Hepatocyte (in vitro differentiated cells): ENCODE results near the gene AP4E1. TPM values are rescaled to one million over a fixed set of nuclear protein-coding genes. Genes with fewer than 3 reads are reported as not detected.
"Not testable (repeated sequence)": the region's sequence is repeated elsewhere in the genome, so short reads cannot be mapped to it uniquely, and the experiment has no call there.

Source experiments
- DNase-seq: peaks from one replicate; pipeline ENCODE4 v3.0.0-alpha.2; 2016; ENCODE audit warnings: low spot score
- H2AFZ ChIP-seq: fragments of 200-600 bp; sonication (generic); 2 replicates; pipeline ENCODE4 v1.6.0; 2016; ENCODE audit warnings: antibody characterized with exemption, mild to moderate bottlenecking
- H3K27ac ChIP-seq: fragments of 200-600 bp; sonication (generic); 2 replicates; pipeline ENCODE4 v1.5.1; 2016; ENCODE audit warnings: mild to moderate bottlenecking
- H3K27me3 ChIP-seq: fragments of 200-600 bp; sonication (generic); 2 replicates; pipeline ENCODE4 v1.6.1; 2016
- H3K36me3 ChIP-seq: fragments of 200-600 bp; sonication (generic); replicated peaks from 2 replicates; pipeline ENCODE4 v1.5.1; 2016; ENCODE audit warnings: low read depth; ENCODE audit not compliant: insufficient read depth
- H3K4me1 ChIP-seq: fragments of 200-600 bp; sonication (generic); 2 replicates; pipeline ENCODE4 v1.5.1; 2016; ENCODE audit warnings: mild to moderate bottlenecking, moderate library complexity; ENCODE audit not compliant: insufficient read depth
- H3K4me2 ChIP-seq: fragments of 200-600 bp; sonication (generic); 2 replicates; pipeline ENCODE4 v1.6.0; 2016
- H3K4me3 ChIP-seq: fragments of 200-600 bp; sonication (generic); 2 replicates; pipeline ENCODE4 v1.5.1; 2016; ENCODE audit warnings: mild to moderate bottlenecking
- H3K79me2 ChIP-seq: fragments of 200-600 bp; sonication (generic); 2 replicates; pipeline ENCODE4 v1.6.0; 2017; ENCODE audit warnings: mild to moderate bottlenecking
- H3K9me2 ChIP-seq: fragments of 200-600 bp; sonication (generic); replicated peaks from 2 replicates; pipeline ENCODE4 v1.6.0; 2017; ENCODE audit warnings: mild to moderate bottlenecking; ENCODE audit not compliant: insufficient read depth
- H3K9me3 ChIP-seq: fragments of 200-600 bp; sonication (generic); 2 replicates; pipeline ENCODE4 v1.5.1; 2016; ENCODE audit warnings: low read depth, mild to moderate bottlenecking
- H4K20me1 ChIP-seq: fragments of 200-600 bp; sonication (generic); 2 replicates; pipeline ENCODE4 v1.6.0; 2016; ENCODE audit warnings: mild to moderate bottlenecking; ENCODE audit not compliant: insufficient read depth, poor library complexity, severe bottlenecking
- EZH2 ChIP-seq: fragments of 200-600 bp; sonication (generic); IDR thresholded peaks from 2 replicates; pipeline ENCODE4 v1.6.1; 2016; ENCODE audit warnings: antibody characterized with exemption, mild to moderate bottlenecking, borderline replicate concordance
- EZH2phosphoT487 ChIP-seq: fragments of 200-600 bp; sonication (generic); IDR thresholded peaks from one replicate; pipeline ENCODE4 v1.6.1; 2018; ENCODE audit warnings: antibody characterized with exemption, mild to moderate bottlenecking, low read depth, moderate library complexity; ENCODE audit not compliant: unreplicated experiment, severe bottlenecking
- WGBS: methylation state at CpG from one replicate; pipeline ENCODE4 v1.1.6; 2016; ENCODE audit warnings: low lambda C conversion rate; ENCODE audit errors: missing lambda C conversion rate; 5-methylcytosine and 5-hydroxymethylcytosine counted together
- polyA plus RNA-seq: library from polyadenylated mRNA; unstranded; fragments of >200 nt; fragmentation: Nextera tagmentation; extraction: Ambion mirVana; gene quantifications from 2 replicates; pipeline ENCODE4 v1.2.1, GENCODE V29; 2016
- total RNA-seq: library from RNA; depleted of rRNA; stranded (reverse); fragments of >200 nt; gene quantifications from 2 replicates; pipeline ENCODE4 v1.2.3, GENCODE V29; 2014
- TF ChIP-seq, protein P1 (sequence below): fragments of 200-600 bp; sonication (generic); IDR thresholded peaks from 2 replicates; pipeline ENCODE4 v1.5.1; 2016; ENCODE audit warnings: antibody characterized with exemption, mild to moderate bottlenecking; ENCODE audit not compliant: poor library complexity

AP4E1 gene
- total and polyA plus RNA-seq, 2 experiments from 2014 or later: 1.4 to 12.4 TPM

GRCh38 chr15:51025454-51025846, 117.0 kb downstream of the AP4E1 start:
- Histone ChIP-seq H3K27ac (no peak overlapping the region), H3K9me2 (no peaks in the 10 kb centered on the region), H3K4me1 (no peaks in the 10 kb centered on the region), H3K79me2 (no peaks in the 10 kb centered on the region), H3K27me3 (no peaks in the 10 kb centered on the region), H4K20me1 (no peaks in the 10 kb centered on the region), H3K9me3 (no peaks in the 10 kb centered on the region), H2AFZ (no peak overlapping the region), H3K4me3 (no peak overlapping the region), H3K36me3 (no peaks in the 10 kb centered on the region), H3K4me2 (no peak overlapping the region)
- TF ChIP-seq EZH2phosphoT487 (no peak), EZH2 (no peak)
- TF ChIP-seq, protein P1, sequence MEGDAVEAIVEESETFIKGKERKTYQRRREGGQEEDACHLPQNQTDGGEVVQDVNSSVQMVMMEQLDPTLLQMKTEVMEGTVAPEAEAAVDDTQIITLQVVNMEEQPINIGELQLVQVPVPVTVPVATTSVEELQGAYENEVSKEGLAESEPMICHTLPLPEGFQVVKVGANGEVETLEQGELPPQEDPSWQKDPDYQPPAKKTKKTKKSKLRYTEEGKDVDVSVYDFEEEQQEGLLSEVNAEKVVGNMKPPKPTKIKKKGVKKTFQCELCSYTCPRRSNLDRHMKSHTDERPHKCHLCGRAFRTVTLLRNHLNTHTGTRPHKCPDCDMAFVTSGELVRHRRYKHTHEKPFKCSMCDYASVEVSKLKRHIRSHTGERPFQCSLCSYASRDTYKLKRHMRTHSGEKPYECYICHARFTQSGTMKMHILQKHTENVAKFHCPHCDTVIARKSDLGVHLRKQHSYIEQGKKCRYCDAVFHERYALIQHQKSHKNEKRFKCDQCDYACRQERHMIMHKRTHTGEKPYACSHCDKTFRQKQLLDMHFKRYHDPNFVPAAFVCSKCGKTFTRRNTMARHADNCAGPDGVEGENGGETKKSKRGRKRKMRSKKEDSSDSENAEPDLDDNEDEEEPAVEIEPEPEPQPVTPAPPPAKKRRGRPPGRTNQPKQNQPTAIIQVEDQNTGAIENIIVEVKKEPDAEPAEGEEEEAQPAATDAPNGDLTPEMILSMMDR: no peak
- no peak for DNase-seq
- 86% methylated on average over 3 of the region's 3 CpGs for WGBS

DNA sequence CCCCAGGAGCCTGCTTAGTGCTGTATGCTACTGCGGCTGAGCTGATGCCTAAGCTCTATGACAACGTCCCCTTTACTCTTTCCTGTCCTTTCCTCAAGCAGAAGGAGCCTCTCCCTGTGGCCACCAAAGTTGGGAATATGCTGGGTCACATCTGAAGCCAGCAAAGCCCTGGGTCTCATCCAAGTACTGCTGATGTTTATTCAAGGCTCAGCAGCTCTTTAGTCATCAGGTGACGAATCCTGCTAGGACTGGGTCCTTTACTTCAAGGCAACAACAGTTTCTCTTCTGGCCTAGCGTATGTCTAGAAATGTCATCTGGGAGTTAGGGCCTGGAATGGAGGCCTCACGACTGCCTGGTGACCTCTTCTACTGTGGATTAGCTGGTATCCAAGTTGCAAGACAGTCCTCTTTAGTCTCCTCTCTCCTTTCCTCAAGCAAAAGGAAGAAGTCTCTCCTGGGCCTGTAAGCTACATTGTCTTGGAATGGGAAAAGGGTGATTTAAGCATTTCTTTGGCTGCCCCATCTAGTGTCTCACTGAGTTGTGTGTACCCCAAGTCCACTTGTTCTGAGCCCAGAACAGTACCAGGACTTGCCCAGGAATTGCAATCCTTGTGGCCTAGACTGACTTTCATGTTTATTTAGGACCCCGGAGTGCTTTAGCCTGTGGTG, 122.3 kb downstream of the AP4E1 start:
- no peaks in the 10 kb centered on the region for H3K9me3 ChIP-seq
- no peak for TF ChIP-seq EZH2
- TF ChIP-seq, protein P1: no peak
- TF ChIP-seq EZH2phosphoT487: no peak
- H3K4me3 ChIP-seq: no peak overlapping the region
- DNase-seq: no peak
- no peaks in the 10 kb centered on the region for H3K9me2 ChIP-seq
- H3K4me1 ChIP-seq: no peaks in the 10 kb centered on the region
- H3K4me2 ChIP-seq: no peak overlapping the region
- no peaks in the 10 kb centered on the region for H4K20me1 ChIP-seq
- 88% methylated on average over 6 of the region's 6 CpGs for WGBS
- H3K79me2 ChIP-seq: no peaks in the 10 kb centered on the region
- H3K27me3 ChIP-seq: no peaks in the 10 kb centered on the region
- no peak overlapping the region for H2AFZ ChIP-seq
- peak overlapping the region; percentile 34 for H3K27ac ChIP-seq
- no peaks in the 10 kb centered on the region for H3K36me3 ChIP-seq

- H3K9me3 ChIP-seq, H3K27ac ChIP-seq, H3K4me1 ChIP-seq, H3K36me3 ChIP-seq, H4K20me1 ChIP-seq, H3K9me2 ChIP-seq, H2AFZ ChIP-seq, H3K79me2 ChIP-seq, H3K4me3 ChIP-seq, H3K4me2 ChIP-seq, H3K27me3 ChIP-seq, DNase-seq: not testable (repeated sequence)
- WGBS: 98% methylated on average over 13 of the region's 13 CpGs
These were observed 129.0 kb downstream of the AP4E1 start for GRCh38 chr15:51037474-51037873.

DNA sequence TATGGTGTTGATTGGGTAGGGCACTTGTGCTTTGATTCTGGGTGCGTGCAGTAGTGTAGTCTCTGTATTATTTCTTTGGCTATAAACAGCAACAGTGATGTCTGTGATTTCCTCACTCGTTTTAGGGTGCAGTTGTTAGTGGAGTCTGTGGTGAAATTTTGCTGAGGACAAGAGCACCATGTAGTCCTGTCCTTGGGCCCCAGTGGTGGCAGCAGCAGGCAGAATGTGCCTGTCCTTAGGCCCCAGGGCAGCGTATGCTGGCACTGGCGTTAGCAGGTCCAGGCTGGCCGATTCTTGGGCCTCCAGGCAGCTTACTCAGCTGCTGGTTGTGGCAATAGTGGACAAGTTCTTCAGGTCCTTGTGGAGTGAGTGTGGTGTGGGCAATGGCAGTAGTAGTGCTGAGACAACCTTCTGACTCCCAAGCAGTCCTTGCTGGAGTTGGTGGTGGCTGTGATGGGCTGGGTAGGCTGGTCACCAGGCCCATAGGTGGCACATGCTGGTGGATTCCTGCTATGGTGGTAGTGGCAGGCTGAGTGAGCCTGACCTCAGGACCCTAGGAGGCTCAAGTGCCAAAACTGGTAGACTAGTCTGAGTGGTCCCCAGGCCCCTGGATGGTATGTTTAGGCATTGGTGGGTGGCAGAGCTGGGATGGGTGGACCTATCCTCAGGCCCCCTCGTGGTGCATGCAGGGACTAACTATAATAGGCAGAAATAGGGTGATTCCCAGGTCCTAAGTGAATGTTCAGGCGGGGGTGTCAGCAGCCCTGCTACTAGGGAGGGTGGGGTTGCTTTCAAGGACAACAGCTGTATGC, 129.9 kb downstream of the AP4E1 start:
- no peaks in the 10 kb centered on the region for H3K36me3 ChIP-seq
- H2AFZ ChIP-seq: no peak overlapping the region
- no peak overlapping the region for H3K4me2 ChIP-seq
- no peaks in the 10 kb centered on the region for H3K9me2 ChIP-seq
- H3K4me1 ChIP-seq: no peaks in the 10 kb centered on the region
- 91% methylated on average over 7 of the region's 7 CpGs for WGBS
- no peaks in the 10 kb centered on the region for H3K9me3 ChIP-seq
- no peaks in the 10 kb centered on the region for H3K79me2 ChIP-seq
- TF ChIP-seq EZH2: no peak
- TF ChIP-seq, protein P1: no peak
- TF ChIP-seq EZH2phosphoT487: no peak
- no peak for DNase-seq
- no peaks in the 10 kb centered on the region for H3K27me3 ChIP-seq
- no peak overlapping the region for H3K27ac ChIP-seq
- H4K20me1 ChIP-seq: no peaks in the 10 kb centered on the region
- H3K4me3 ChIP-seq: no peak overlapping the region
